CD4-positive, CD25-positive, alpha-beta regulatory T cell (primary cell): ENCODE results near the gene PRRX2. TPM values are rescaled to one million over a fixed set of nuclear protein-coding genes. Genes with fewer than 3 reads are reported as not detected.
"Not testable (repeated sequence)": the region's sequence is repeated elsewhere in the genome, so short reads cannot be mapped to it uniquely, and the experiment has no call there.

Experiments
- ATAC-seq, 2 donors: fragments of 150-1000 bp; cut with Tn5 transposase; one replicate each; pipeline ENCODE4 v1.10.0; 2021; ENCODE audit warnings: low read depth in 2 of 2, moderate number of reproducible peaks in 2 of 2, moderate library complexity in 1 of 2
- DNase-seq, 3 donors: peaks; one replicate each; pipeline versions ENCODE4 v3.0.0 to v3.0.0-alpha.2; 2012 to 2022; ENCODE audit warnings: mixed read lengths in 1 of 3
- H3K27ac ChIP-seq: one replicate; pipeline ENCODE4 v1.7.0; 2013; ENCODE audit warnings: mild to moderate bottlenecking, low read length; ENCODE audit not compliant: insufficient read depth, poor library complexity, severe bottlenecking
- H3K27me3 ChIP-seq: one replicate; pipeline ENCODE4 v1.7.0; 2013; ENCODE audit warnings: low read length; ENCODE audit not compliant: control insufficient read depth, insufficient read depth
- H3K36me3 ChIP-seq: one replicate; pipeline ENCODE4 v1.7.0; 2013; ENCODE audit warnings: mild to moderate bottlenecking, low read length, moderate library complexity; ENCODE audit not compliant: control insufficient read depth, insufficient read depth
- H3K4me1 ChIP-seq: 2 replicates; pipeline ENCODE4 v1.7.0; 2013; ENCODE audit warnings: mild to moderate bottlenecking, low read length; ENCODE audit not compliant: insufficient read depth, control insufficient read depth, poor library complexity, severe bottlenecking
- H3K4me3 ChIP-seq: one replicate; pipeline ENCODE4 v1.7.0; 2013; ENCODE audit warnings: low read depth, mild to moderate bottlenecking, low read length, moderate library complexity
- H3K9me3 ChIP-seq, 2 experiments: 1 replicate in 1 of 2; 2 replicates in 1 of 2; pipeline ENCODE4 v1.7.0; 2013; ENCODE audit warnings: low read length in 2 of 2, mild to moderate bottlenecking in 1 of 2, moderate library complexity in 1 of 2; ENCODE audit not compliant: control insufficient read depth in 2 of 2
- H3K27ac Mint-ChIP-seq, 3 donors: one replicate each; pipeline ENCODE4 v1.8.0; 2020 to 2022; ENCODE audit warnings: mild to moderate bottlenecking in 3 of 3, mixed read lengths in 3 of 3, moderate library complexity in 2 of 3
- H3K27me3 Mint-ChIP-seq: one replicate; pipeline ENCODE4 v1.8.0; 2022; ENCODE audit warnings: mild to moderate bottlenecking, mixed read lengths
- H3K36me3 Mint-ChIP-seq: one replicate; pipeline ENCODE4 v1.8.0; 2020; ENCODE audit warnings: mixed read lengths
- H3K4me1 Mint-ChIP-seq, 4 donors: one replicate each; pipeline ENCODE4 v1.8.0; 2020 to 2022; ENCODE audit warnings: mixed read lengths in 4 of 4, mild to moderate bottlenecking in 1 of 4
- H3K4me3 Mint-ChIP-seq, 4 donors: one replicate each; pipeline ENCODE4 v1.8.0; 2020 to 2022; ENCODE audit warnings: mild to moderate bottlenecking in 4 of 4, mixed read lengths in 4 of 4, moderate library complexity in 3 of 4
- H3K9me3 Mint-ChIP-seq, 7 donors: one replicate each; pipeline ENCODE4 v1.8.0; 2020 to 2022; ENCODE audit warnings: mixed read lengths in 7 of 7, mild to moderate bottlenecking in 3 of 7, moderate library complexity in 2 of 7
- polyA plus RNA-seq, 4 donors: library from polyadenylated mRNA; unstranded; fragments of 300-500 nt; fragmentation: Illumina TruSeq; gene quantifications; one replicate each; pipeline ENCODE4 v1.2.3, GENCODE V29; 2021
- total RNA-seq: library from RNA; stranded (reverse); gene quantifications from one replicate; pipeline ENCODE4 v1.2.3, GENCODE V29; 2022

The PRRX2 gene
- total and polyA plus RNA-seq, 5 donors from 2014 or later = not detected

DNA sequence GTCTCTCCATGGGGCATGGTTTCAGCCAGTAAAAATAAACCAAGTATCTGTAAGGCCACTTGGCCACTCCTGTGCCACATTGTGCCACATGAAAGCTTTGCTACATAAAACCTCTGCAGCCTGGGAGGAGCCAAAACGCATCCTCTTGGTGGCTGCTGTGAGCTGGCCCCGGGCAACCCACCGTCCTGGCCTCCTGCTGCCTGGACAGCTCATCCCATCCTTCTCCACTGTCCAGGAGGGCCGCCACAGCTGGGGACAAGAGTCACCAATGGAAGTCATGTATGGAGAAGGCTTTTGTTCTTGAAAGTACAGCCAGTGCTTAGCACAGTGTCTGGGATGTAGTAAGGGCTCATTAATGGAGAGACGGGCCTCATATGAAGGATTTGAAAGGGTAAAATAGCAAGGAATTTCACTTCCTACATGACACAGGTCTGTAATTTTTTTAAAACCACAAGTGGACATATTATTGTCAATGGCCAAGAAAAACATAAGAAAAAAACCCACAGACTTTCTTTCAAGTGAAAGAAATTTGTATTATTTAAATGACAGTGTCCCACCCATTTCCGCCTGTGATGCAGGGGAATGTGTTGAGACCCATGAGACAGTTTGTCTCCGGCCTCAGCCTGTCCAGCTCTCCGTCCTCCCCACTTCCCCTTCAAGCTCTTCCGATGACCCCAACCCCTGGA lies 80.8 kb downstream of the PRRX2 start:
- no peak overlapping the region for H3K27ac Mint-ChIP-seq
- no peak overlapping the region for H3K4me3 Mint-ChIP-seq
- Histone ChIP-seq H3K27ac (no peak overlapping the region), H3K4me1 (no peaks in the 10 kb centered on the region), H3K36me3 (no peaks in the 10 kb centered on the region), H3K9me3 (no peaks in the 10 kb centered on the region), H3K4me3 (no peak overlapping the region), H3K27me3 (no peaks in the 10 kb centered on the region)
- H3K36me3 Mint-ChIP-seq = no peaks in the 10 kb centered on the region
- DNase-seq (no peak), ATAC-seq (no peak)
- H3K9me3 Mint-ChIP-seq = no peaks in the 10 kb centered on the region
- H3K4me1 Mint-ChIP-seq = no peaks in the 10 kb centered on the region
- H3K27me3 Mint-ChIP-seq = no peaks in the 10 kb centered on the region

GRCh38 chr9:129748249-129748648 lies 82.8 kb downstream of the PRRX2 start:
- Histone ChIP-seq H3K9me3 (no peaks in the 10 kb centered on the region), H3K4me3 (no peak overlapping the region), H3K36me3 (no peaks in the 10 kb centered on the region), H3K27me3 (no peaks in the 10 kb centered on the region), H3K27ac (no peak overlapping the region), H3K4me1 (peaks cover 8% of the 10 kb centered on the region)
- Mint-ChIP-seq H3K4me3 (no peak overlapping the region), H3K9me3 (no peaks in the 10 kb centered on the region), H3K27me3 (peaks cover 14% of the 10 kb centered on the region), H3K36me3 (no peaks in the 10 kb centered on the region), H3K4me1 (peaks cover 0 to 9% (median 3%) of the 10 kb centered on the region in 4 donors), H3K27ac (no peak overlapping the region)
- ATAC-seq (no peak), DNase-seq (no peak)

DNA sequence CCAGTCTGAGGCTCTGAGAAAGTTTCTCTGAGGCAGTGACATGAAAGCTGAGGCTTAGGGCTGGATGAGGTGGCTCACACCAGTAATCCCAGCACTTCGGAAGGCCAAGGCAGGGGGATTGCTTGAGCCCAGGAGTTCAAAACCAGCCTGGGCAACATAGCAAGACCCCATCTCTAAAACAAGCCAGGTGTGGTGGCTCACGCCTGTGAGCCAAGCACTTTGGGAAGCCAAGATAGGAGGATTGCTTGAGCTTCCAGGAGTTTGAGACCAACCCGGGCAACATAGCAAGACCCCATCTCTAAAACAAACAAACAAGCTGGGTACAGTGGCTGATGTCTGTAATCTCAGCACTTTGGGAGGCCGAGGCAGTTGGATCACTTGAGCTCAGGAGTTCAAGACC lies 83.6 kb downstream of the PRRX2 start:
- H3K36me3 ChIP-seq, H3K27me3 ChIP-seq, H3K27ac ChIP-seq, ATAC-seq, H3K4me1 Mint-ChIP-seq, H3K4me3 ChIP-seq, DNase-seq, H3K9me3 ChIP-seq, H3K4me3 Mint-ChIP-seq, H3K36me3 Mint-ChIP-seq, H3K9me3 Mint-ChIP-seq, H3K4me1 ChIP-seq: not testable (repeated sequence)
- Mint-ChIP-seq H3K27me3 (peaks cover 22% of the 10 kb centered on the region), H3K27ac (peak overlapping the region in 1 of 3 donors; percentile 56)

DNA sequence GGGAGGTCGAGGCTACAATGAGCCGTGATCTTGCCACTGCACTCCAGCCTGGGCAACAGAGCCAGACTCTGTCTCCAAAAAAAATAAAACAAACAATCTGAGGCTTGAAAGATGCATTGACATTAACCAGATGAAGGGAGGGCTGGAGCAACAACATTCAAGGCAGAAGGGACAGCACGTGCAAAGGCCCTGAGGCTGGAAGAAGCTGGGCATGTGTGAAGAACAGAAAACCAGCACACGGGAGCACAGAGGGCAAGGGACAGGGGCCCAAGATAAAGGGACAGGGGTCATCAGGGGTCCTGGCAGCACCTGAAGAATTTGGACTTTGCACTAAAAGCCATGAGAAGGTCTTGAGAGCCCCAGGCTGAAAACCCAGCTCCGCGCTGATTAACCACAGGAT lies 84.1 kb downstream of the PRRX2 start:
- no peaks in the 10 kb centered on the region for H3K27me3 ChIP-seq
- no peak overlapping the region for H3K27ac ChIP-seq
- peaks cover 0 to 9% (median 6%) of the 10 kb centered on the region in 4 donors for H3K4me1 Mint-ChIP-seq
- no peaks in the 10 kb centered on the region for H3K36me3 Mint-ChIP-seq
- peaks cover 24% of the 10 kb centered on the region for H3K27me3 Mint-ChIP-seq
- no peaks in the 10 kb centered on the region for H3K36me3 ChIP-seq
- H3K9me3 Mint-ChIP-seq = no peaks in the 10 kb centered on the region
- peaks cover 8% of the 10 kb centered on the region for H3K4me1 ChIP-seq
- no peak overlapping the region for H3K4me3 ChIP-seq
- peak overlapping the region in 1 of 4 donors; percentile 46 for H3K4me3 Mint-ChIP-seq
- no peak overlapping the region for H3K27ac Mint-ChIP-seq
- ATAC-seq (no peak), DNase-seq (no peak)
- no peaks in the 10 kb centered on the region for H3K9me3 ChIP-seq

DNA sequence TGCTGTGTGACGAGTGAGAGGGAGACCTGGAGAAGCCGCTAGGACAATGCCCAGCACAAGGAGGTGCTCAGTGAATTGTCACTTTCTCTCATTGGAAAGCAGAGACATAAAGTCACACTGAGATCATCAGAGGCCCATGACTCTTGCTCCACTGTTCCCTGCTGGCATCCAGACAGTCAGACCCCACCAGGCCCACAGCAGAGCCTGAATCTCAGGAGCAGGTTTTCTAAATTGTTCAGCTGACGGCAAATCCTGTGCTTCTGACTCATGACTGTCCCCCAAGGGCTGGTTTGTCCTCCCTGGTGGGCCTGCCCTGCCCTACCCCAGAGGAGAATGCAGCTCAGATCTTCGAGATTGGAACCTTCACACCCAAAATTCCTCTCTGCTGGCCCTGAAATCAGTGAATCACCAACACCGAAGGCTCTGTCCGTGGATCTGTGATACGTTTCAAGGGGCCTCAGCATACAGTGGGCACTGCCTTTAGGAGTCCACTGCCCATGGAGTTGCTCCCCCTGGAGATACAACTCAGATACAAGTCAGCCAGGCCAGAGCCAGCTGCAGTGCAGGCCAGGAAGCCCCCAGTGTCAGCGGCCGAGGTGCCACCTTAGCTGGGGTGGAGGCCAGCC lies 84.7 kb downstream of the PRRX2 start:
- Mint-ChIP-seq H3K9me3 (no peaks in the 10 kb centered on the region), H3K27ac (no peak overlapping the region), H3K36me3 (no peaks in the 10 kb centered on the region), H3K4me3 (no peak overlapping the region), H3K4me1 (peaks cover 0 to 9% (median 6%) of the 10 kb centered on the region in 4 donors), H3K27me3 (peaks cover 24% of the 10 kb centered on the region)
- no peak overlapping the region for H3K4me3 ChIP-seq
- no peaks in the 10 kb centered on the region for H3K36me3 ChIP-seq
- no peaks in the 10 kb centered on the region for H3K27me3 ChIP-seq
- no peak overlapping the region for H3K27ac ChIP-seq
- ATAC-seq (no peak), DNase-seq (no peak)
- no peaks in the 10 kb centered on the region for H3K9me3 ChIP-seq
- peaks cover 8% of the 10 kb centered on the region for H3K4me1 ChIP-seq

- H3K9me3 ChIP-seq = no peaks in the 10 kb centered on the region
- peaks cover 0 to 16% (median 9%) of the 10 kb centered on the region in 4 donors for H3K4me1 Mint-ChIP-seq
- H3K36me3 ChIP-seq = no peaks in the 10 kb centered on the region
- no peak overlapping the region for H3K4me3 Mint-ChIP-seq
- H3K27ac Mint-ChIP-seq = peak overlapping the region in 1 of 3 donors; percentile 32
- H3K27me3 ChIP-seq = no peaks in the 10 kb centered on the region
- ATAC-seq = no peak
- no peak for DNase-seq
- H3K36me3 Mint-ChIP-seq = no peaks in the 10 kb centered on the region
- peaks cover 31% of the 10 kb centered on the region for H3K27me3 Mint-ChIP-seq
- no peaks in the 10 kb centered on the region for H3K9me3 Mint-ChIP-seq
- no peak overlapping the region for H3K4me3 ChIP-seq
- H3K27ac ChIP-seq = no peak overlapping the region
- peaks cover 11% of the 10 kb centered on the region for H3K4me1 ChIP-seq
Measured at GRCh38 chr9:129751841-129752801, 86.7 kb downstream of the PRRX2 start.

- H3K4me3 Mint-ChIP-seq = peak within 1 kb of the TSS in 1 of 4 donors; percentile 19
- no peaks in the 10 kb centered on the region for H3K27me3 ChIP-seq
- H3K4me1 Mint-ChIP-seq = peaks cover 0 to 21% (median 10%) of the 10 kb centered on the region in 4 donors
- H3K36me3 Mint-ChIP-seq = no peaks in the 10 kb centered on the region
- no peak within 1 kb of the TSS for H3K4me3 ChIP-seq
- H3K9me3 ChIP-seq = no peaks in the 10 kb centered on the region
- peak in 1 of 2 donors; percentile 59 for ATAC-seq
- H3K27me3 Mint-ChIP-seq = peaks cover 31% of the 10 kb centered on the region
- H3K36me3 ChIP-seq = no peaks in the 10 kb centered on the region
- no peak within 1 kb of the TSS for H3K27ac ChIP-seq
- peak in 2 of 3 donors; percentile 15 to 49 for DNase-seq
- H3K27ac Mint-ChIP-seq = peak within 1 kb of the TSS in 1 of 3 donors; percentile 32
- H3K9me3 Mint-ChIP-seq = no peaks in the 10 kb centered on the region
- H3K4me1 ChIP-seq = peaks cover 11% of the 10 kb centered on the region
Measured at GRCh38 chr9:129752900-129753729, 87.7 kb downstream of the PRRX2 start, which contains the start of gene PTGES. Gene PTGES, minus strand, starts transcription at chr9:129753042. Its CDS starts 30 bp downstream, at chr9:129753012.
